Stimulated activated CD4-positive, alpha-beta T cell treated with anti-CD3 and anti-CD28 coated beads, Interleukin-2, amount 100 ng/mL, for 24 hours (primary cell): ENCODE data around the gene BAZ2B.
"Not testable (repeated sequence)": the region's sequence is repeated elsewhere in the genome, so short reads cannot be mapped to it uniquely, and the experiment has no call there.

Experiments
- DNase-seq, 2 donors: peaks; one replicate each; pipeline ENCODE4 v3.0.0-alpha.2; 2020

BAZ2B gene

GRCh38 chr2:159616286-159616701 lies at the start of gene BAZ2B:
Gene BAZ2B, minus strand, starts transcription at chr2:159616548. Its CDS starts 137,829 bp downstream, at chr2:159478719.
- no peak for DNase-seq

- no peak for DNase-seq
Measured at GRCh38 chr2:159661286-159661685, 44.9 kb upstream of the BAZ2B start.

- no peak for DNase-seq
Measured at GRCh38 chr2:159658881-159659873, 42.8 kb upstream of the BAZ2B start.

- no peak for DNase-seq
Measured at GRCh38 chr2:159653962-159654361, 37.6 kb upstream of the BAZ2B start.

GRCh38 chr2:159651884-159652283 lies 35.5 kb upstream of the BAZ2B start:
- no peak for DNase-seq

- DNase-seq: no peak
Measured at GRCh38 chr2:159650574-159650973, 34.2 kb upstream of the BAZ2B start.

- DNase-seq: no peak
Measured at GRCh38 chr2:159648643-159649042, 32.3 kb upstream of the BAZ2B start.

GRCh38 chr2:159647667-159648066 lies 31.3 kb upstream of the BAZ2B start:
- DNase-seq: no peak

- DNase-seq: no peak
Measured at GRCh38 chr2:159640176-159640575, 23.8 kb upstream of the BAZ2B start.

GRCh38 chr2:159639712-159640111 lies 23.4 kb upstream of the BAZ2B start:
- no peak for DNase-seq

- DNase-seq: no peak
Measured at GRCh38 chr2:159639071-159639470, 22.7 kb upstream of the BAZ2B start.

- DNase-seq: no peak
Measured at GRCh38 chr2:159637988-159638501, 21.7 kb upstream of the BAZ2B start.

- no peak for DNase-seq
Measured at GRCh38 chr2:159637240-159637639, 20.9 kb upstream of the BAZ2B start.

GRCh38 chr2:159635006-159635789 lies 18.9 kb upstream of the BAZ2B start:
- no peak for DNase-seq

GRCh38 chr2:159633219-159633618 lies 16.9 kb upstream of the BAZ2B start:
- no peak for DNase-seq

- not testable (repeated sequence) for DNase-seq
Measured at GRCh38 chr2:159625628-159626027, 9.3 kb upstream of the BAZ2B start.

- DNase-seq: no peak
Measured at GRCh38 chr2:159623436-159623835, 7.1 kb upstream of the BAZ2B start.

- DNase-seq: no peak
Measured at GRCh38 chr2:159622966-159623365, 6.6 kb upstream of the BAZ2B start.

- no peak for DNase-seq
Measured at GRCh38 chr2:159620796-159621195, 4.4 kb upstream of the BAZ2B start.

GRCh38 chr2:159617646-159618045 lies 1.3 kb upstream of the BAZ2B start:
- no peak for DNase-seq

- no peak for DNase-seq
Measured at GRCh38 chr2:159617100-159617499, 752 bp upstream of the BAZ2B start.

GRCh38 chr2:159615367-159616285 lies 722 bp downstream of the BAZ2B start:
- peak; percentile 35 to 45 for DNase-seq
